ENCODE measurements around the gene GATA6. TPM values are rescaled to one million over a fixed set of nuclear protein-coding genes. Genes with fewer than 3 reads are reported as not detected.
"Not testable (repeated sequence)": the region's sequence is repeated elsewhere in the genome, so short reads cannot be mapped to it uniquely, and the experiment has no call there.

The GATA6 gene
- polyA plus RNA-seq, 3 donors = 7.8 to 9.9 (median 9.2) TPM

- DNase-seq (ENCODE audit: extremely low read depth in 1 of 11, low read depth in 9 of 11, low spot score in 4 of 11) = no peak
Observed at GRCh38 chr18:22193466-22193865, 24.1 kb downstream of the GATA6 start.

GRCh38 chr18:22194151-22194598, 24.8 kb downstream of the GATA6 start:
- DNase-seq (ENCODE audit: extremely low read depth in 1 of 11, low read depth in 9 of 11, low spot score in 4 of 11) = no peak

- no peak for DNase-seq (ENCODE audit: extremely low read depth in 1 of 11, low read depth in 9 of 11, low spot score in 4 of 11)
Observed at GRCh38 chr18:22195052-22195451, 25.7 kb downstream of the GATA6 start.

GRCh38 chr18:22196943-22197342, 27.6 kb downstream of the GATA6 start:
- DNase-seq (ENCODE audit: extremely low read depth in 1 of 11, low read depth in 9 of 11, low spot score in 4 of 11) = not testable (repeated sequence)

- DNase-seq (ENCODE audit: extremely low read depth in 1 of 11, low read depth in 9 of 11, low spot score in 4 of 11) = no peak
Observed at GRCh38 chr18:22197668-22198067, 28.3 kb downstream of the GATA6 start.

- no peak for DNase-seq (ENCODE audit: extremely low read depth in 1 of 11, low read depth in 9 of 11, low spot score in 4 of 11)
Observed at GRCh38 chr18:22198163-22198562, 28.8 kb downstream of the GATA6 start.

- DNase-seq (ENCODE audit: extremely low read depth in 1 of 11, low read depth in 9 of 11, low spot score in 4 of 11) = no peak
Observed at GRCh38 chr18:22199005-22199404, 29.6 kb downstream of the GATA6 start.

- DNase-seq (ENCODE audit: extremely low read depth in 1 of 11, low read depth in 9 of 11, low spot score in 4 of 11) = no peak
Observed at GRCh38 chr18:22200611-22201225, 31.3 kb downstream of the GATA6 start.

- no peak for DNase-seq (ENCODE audit: extremely low read depth in 1 of 11, low read depth in 9 of 11, low spot score in 4 of 11)
Observed at GRCh38 chr18:22203035-22203434, 33.6 kb downstream of the GATA6 start.

GRCh38 chr18:22203536-22204213, 34.3 kb downstream of the GATA6 start:
- peak in 1 of 11 donors; percentile 43 for DNase-seq (ENCODE audit: extremely low read depth in 1 of 11, low read depth in 9 of 11, low spot score in 4 of 11)

GRCh38 chr18:22204214-22204536, 34.8 kb downstream of the GATA6 start:
- DNase-seq (ENCODE audit: extremely low read depth in 1 of 11, low read depth in 9 of 11, low spot score in 4 of 11) = no peak

GRCh38 chr18:22204996-22205395, 35.6 kb downstream of the GATA6 start:
- DNase-seq (ENCODE audit: extremely low read depth in 1 of 11, low read depth in 9 of 11, low spot score in 4 of 11) = no peak

GRCh38 chr18:22207021-22207758, 37.8 kb downstream of the GATA6 start:
- DNase-seq (ENCODE audit: extremely low read depth in 1 of 11, low read depth in 9 of 11, low spot score in 4 of 11) = no peak

- DNase-seq (ENCODE audit: extremely low read depth in 1 of 11, low read depth in 9 of 11, low spot score in 4 of 11) = no peak
Observed at GRCh38 chr18:22210311-22210754, 40.9 kb downstream of the GATA6 start.

- no peak for DNase-seq (ENCODE audit: extremely low read depth in 1 of 11, low read depth in 9 of 11, low spot score in 4 of 11)
Observed at GRCh38 chr18:22211657-22212056, 42.3 kb downstream of the GATA6 start.

GRCh38 chr18:22213333-22213973, 44.1 kb downstream of the GATA6 start:
- DNase-seq (ENCODE audit: extremely low read depth in 1 of 11, low read depth in 9 of 11, low spot score in 4 of 11) = peak in 2 of 11 donors; percentile 40 to 56

GRCh38 chr18:22214731-22215528, 45.5 kb downstream of the GATA6 start:
- DNase-seq (ENCODE audit: extremely low read depth in 1 of 11, low read depth in 9 of 11, low spot score in 4 of 11) = no peak

- no peak for DNase-seq (ENCODE audit: extremely low read depth in 1 of 11, low read depth in 9 of 11, low spot score in 4 of 11)
Observed at GRCh38 chr18:22218835-22219234, 49.4 kb downstream of the GATA6 start.

Measured in renal cortex interstitium (tissue), 11 donors.